DMS 273 treated with DMSO at 0.1 percent for 48 hours (cell line): ENCODE results near the gene JMJD4.

ENCODE experiments used
- DNase-seq: peaks from one replicate; lab custom pipeline; 2025; lab: John Stamatoyannopoulos, UW

The JMJD4 gene

DNA sequence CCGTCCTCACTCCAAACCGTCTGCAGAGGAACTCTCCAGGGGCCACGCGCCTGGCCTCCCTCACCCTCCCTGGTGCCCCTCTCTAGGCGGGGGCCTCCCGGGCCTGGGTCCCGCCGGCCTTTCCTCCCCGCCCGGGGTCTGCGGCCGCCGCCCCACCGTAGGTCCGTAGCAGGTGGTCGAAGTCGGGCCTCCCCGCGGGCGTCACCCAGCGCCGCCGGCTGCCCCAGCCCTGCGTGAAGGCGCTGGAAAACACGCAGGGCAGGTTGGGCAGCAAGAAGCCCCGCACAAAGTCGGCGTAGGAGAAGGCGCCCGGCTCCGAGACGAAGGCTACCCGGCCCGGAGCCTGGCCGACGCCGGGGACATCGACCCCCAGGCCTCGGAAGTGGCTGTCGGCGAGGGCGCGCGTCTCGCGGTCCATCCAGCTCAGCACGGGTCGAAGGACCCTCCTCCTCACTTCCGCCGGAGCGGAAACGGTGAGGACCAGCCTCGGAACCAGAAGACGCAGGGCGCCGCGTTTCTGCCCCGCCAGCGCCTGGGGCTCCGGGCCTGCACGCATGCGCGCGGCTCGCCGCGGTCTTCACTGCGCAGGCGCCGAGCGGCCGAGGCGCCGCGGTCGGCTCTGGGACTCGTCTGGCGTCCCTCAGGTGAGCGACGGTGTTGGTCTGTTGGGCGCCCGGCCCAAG lies at the start of gene JMJD4, which contains the start of gene SNAP47:
Gene JMJD4, minus strand, starts transcription at position 447 of the 683 bp plus-strand sequence. Its CDS starts 29 bp downstream, at position 418.
Gene SNAP47, plus strand, starts transcription at position 580 of the 683 bp plus-strand sequence. CDS start 12,302 bp downstream, outside the sequence.
- peak; percentile 69 for DNase-seq

DNA sequence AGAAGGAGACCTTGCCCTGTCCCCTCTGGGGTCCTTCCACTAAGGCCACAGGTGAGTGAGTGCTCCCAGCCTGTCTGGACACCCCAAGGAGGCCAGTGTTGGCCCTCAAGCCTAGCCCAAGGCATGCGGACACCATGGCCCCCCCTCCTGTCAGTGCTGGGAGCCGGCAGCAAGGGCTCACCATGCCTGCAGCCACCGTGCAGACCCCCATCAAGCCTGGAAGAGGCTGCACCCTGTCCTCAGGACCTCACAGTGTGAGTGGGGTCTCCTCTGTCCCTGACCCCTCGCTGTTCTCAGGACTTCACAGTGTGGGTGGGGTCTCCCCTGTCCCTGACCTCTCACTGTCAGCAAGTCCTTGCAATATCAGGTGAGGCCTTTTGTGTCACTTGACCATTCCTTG lies 47.1 kb upstream of the JMJD4 start:
- DNase-seq: no peak

GRCh38 chr1:227781314-227781930 lies 46.3 kb upstream of the JMJD4 start:
- DNase-seq: no peak

DNA sequence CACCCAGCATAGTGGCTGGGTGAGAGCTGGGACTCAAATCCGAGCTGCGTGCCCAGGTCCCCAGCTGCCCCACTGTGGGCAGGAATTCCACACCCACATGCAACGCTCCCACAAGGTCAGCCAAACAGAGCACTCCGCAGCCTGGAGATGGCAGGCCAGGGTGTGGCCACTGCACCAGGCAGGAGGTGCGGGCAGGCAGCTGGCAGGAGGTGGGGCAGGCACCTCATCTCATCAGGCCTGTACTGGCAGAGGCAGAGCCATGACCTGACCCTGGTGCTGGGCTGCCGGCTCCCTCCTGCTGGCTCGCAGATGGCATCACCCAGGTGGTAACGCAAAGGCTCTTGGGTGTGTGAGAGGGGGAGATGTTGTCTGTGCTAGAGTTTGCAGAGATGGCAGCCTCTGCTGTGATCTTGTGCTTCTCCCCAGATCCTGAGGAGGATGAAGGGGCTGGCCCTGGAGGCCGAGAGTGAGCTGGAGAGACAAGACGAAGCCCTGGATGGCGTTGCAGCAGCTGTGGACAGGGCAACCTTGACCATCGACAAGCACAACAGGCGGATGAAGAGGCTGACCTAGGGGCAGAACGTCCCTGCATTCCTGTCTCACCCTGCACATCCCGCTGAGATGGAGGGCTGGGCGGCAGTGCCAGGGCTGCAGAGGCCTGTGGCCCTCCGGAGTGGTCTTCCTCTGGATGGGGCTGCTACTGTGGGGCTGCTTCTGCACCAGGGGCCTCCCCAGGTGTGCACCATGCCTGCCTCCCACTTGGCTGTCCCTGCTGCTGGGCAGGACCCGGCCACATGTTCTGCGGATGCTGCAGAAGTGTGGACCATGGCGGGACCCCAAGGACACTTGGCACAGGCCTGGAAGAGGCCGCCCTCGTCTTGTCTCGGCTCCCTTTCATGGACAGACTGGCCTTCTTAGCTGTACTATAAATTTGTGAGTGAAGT lies 45.3 kb upstream of the JMJD4 start:
- DNase-seq: peak; percentile 21

DNA sequence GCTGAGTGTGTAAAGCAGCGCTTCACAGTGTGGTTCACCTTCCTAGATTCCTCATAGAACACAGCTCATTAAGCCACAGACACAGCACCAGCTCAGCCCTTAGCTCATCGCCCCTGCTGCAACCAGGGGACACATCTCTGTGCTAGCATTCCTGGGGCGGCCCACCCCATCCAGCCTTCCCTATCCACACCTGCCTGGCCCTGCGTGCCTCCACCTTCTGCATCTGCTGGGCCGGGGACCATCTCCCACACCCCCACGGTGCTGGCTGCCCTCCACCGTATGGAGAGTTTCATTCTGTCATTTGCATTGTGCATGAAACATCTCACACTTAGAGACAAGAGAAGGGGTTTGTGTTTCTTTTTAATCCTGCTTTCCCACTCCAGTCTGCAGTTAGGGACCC lies 44.6 kb upstream of the JMJD4 start:
- DNase-seq: no peak

GRCh38 chr1:227779021-227779441 lies 43.9 kb upstream of the JMJD4 start:
- no peak for DNase-seq

GRCh38 chr1:227778401-227778947 lies 43.4 kb upstream of the JMJD4 start:
- peak; percentile 80 for DNase-seq

DNA sequence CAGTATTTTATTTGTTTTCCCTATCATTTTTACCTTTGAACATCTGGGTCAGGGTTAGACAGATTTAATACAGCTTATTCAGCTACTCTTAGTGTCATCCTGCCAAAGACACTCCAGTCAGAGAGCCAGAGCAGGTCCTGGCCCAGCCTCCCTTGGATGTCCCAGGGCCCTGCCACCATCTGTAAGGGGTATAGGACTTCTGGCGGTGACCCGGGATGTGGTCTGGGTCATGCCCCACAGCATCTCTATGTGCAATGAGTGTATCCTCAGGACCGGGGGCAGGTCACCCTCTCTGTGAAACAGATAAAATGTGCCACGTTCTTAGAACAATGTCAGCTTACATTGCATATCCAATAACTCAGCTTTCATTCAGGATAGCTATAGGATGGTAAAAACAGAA lies 42.5 kb upstream of the JMJD4 start:
- no peak for DNase-seq

- DNase-seq: no peak
These were observed 42.1 kb upstream of the JMJD4 start for GRCh38 chr1:227777156-227777555.

DNA sequence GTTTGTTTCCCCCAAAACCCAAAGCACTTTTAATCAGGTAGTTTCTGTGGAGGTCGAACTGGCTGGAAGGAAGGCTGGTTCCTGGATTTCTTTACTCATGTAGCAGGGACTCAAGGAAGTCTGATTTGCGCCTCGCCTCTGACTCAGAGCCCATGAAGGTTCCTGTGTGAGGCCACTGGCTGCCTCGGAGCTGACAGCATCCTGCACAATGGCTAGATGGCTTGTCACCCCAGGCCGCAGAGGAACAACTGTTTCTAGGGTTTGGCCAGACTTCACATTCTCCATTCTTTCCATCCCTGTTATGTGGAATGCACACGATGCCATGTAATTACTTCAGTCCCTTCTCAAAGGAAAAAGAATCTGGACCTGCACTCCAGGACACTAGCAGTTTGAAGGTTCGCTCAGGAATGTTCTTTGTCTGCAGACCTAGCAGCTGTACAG lies 41.2 kb upstream of the JMJD4 start:
- DNase-seq: no peak

GRCh38 chr1:227775841-227776240 lies 40.7 kb upstream of the JMJD4 start:
- DNase-seq: no peak

- no peak for DNase-seq
These were observed 39.9 kb upstream of the JMJD4 start for GRCh38 chr1:227774821-227775661.

GRCh38 chr1:227774051-227774731 lies 39.1 kb upstream of the JMJD4 start:
- DNase-seq: no peak

DNA sequence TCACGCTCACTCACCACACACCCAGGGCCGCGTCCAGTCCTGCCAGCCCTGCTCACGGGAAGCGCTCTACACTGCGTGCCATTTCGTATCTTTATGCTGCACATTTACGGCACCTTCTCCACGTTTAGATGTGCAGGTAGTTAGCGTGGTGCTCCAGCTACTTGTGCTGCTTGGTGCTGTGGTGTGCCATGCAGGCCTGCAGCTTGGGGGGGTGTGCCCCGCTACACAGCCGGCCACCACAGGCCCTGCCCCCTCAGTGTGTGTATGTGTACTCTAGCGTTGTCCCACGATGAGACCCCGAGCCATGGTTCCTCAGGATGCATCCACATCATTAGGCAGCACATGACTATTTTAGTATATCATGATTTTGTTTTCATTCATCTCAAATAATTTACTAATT lies 38.5 kb upstream of the JMJD4 start:
- DNase-seq: no peak

DNA sequence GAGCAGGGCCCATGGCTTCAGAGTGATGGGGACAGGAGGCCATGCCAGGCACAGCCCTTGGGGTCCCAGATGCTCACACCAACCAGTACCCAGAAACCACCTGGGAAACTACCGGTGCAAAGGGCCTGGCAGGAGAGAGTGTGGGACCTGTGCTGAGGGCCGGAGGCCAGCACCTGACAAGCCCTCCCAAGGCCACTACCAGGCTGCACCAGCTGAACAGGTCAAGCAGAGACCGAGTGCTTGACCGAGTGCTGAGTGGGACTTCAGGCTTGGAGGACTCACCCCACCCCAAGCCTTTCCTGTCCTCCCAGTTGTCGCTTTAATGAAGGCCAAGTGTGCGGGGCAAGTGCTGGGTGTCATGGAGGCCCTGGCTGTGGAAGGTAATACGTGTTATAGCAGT lies 36.7 kb upstream of the JMJD4 start:
- no peak for DNase-seq

GRCh38 chr1:227771326-227771725 lies 36.2 kb upstream of the JMJD4 start:
- no peak for DNase-seq

DNA sequence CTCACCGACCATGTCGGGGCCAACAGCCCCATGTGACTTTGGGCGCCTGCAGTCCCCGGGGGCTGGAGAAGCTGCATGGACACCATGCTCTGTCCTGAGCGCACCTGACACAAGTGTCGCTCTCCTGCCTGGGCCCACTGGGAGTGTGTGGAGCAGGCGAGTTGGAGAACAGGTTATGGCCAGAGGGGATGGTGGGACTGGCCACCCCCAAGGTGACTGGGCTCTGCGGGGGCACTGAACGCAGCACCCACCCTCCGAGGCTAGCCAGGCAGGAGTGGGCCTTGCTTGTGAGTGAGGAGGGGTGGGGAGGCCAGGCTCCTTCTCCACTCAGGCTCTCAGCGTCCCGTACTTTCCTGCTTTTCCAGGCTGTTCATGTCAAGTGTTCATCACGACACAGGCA lies 35.7 kb upstream of the JMJD4 start:
- no peak for DNase-seq

DNA sequence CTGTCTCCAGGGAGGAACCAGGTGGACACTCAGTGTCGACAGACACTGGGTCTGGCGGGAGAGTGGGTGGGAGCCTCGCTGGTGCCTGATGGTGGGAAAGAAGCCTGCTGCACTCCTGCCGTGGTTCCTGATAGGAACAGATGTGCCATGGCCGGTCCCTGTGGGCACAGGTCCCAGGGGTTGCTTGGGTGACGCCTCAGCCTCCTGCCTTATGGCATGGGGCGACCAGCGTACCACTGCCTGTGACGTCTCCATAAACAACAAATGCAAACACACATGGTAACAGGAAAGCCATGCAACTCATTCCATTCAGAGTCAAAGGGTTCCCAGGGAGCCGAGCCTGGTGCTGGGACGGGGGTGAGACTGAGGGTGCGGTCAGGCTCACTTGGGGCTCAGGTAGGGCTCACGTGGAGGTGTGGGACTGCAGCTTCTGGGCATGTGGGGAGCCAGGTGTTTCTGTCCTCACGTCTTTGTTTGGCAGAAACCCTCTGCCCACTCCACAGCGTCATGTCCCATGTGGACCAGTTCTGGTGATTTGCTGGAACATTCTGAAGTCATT lies 34.9 kb upstream of the JMJD4 start:
- no peak for DNase-seq

- DNase-seq: no peak
These were observed 34.2 kb upstream of the JMJD4 start for GRCh38 chr1:227769047-227769935.
